Brain microvascular endothelial cell (primary cell): ENCODE measurements around the gene OR2L3.
"Not testable (repeated sequence)": the region's sequence is repeated elsewhere in the genome, so short reads cannot be mapped to it uniquely, and the experiment has no call there.

ENCODE experiments used
- DNase-seq: peaks from one replicate; pipeline ENCODE4 v3.0.0-alpha.2; 2020
- H3K27ac ChIP-seq: fragments of 250-450 bp; sonication (Bioruptor Pico); 2 replicates; pipeline ENCODE4 v1.5.1; 2020; ENCODE audit warnings: mild to moderate bottlenecking, moderate library complexity
- H3K27me3 ChIP-seq: fragments of 250-450 bp; sonication (Bioruptor Pico); replicated peaks from 2 replicates; pipeline ENCODE4 v1.5.1; 2020; ENCODE audit warnings: mild to moderate bottlenecking
- H3K36me3 ChIP-seq: fragments of 250-450 bp; sonication (Bioruptor Pico); replicated peaks from 2 replicates; pipeline ENCODE4 v1.5.1; 2020; ENCODE audit warnings: mild to moderate bottlenecking
- H3K4me3 ChIP-seq: 2 replicates; pipeline ENCODE4 v1.5.1; 2011; ENCODE audit warnings: low read depth, mild to moderate bottlenecking, control low read depth, low read length, moderate library complexity
- in situ Hi-C: cut with HindIII; loops from 2 replicates; pipeline ENCODE4 v1.10.0; 2017; ENCODE audit warnings: low sequenced_read_pairs, low pct_ligation_motif_present
- TF ChIP-seq, protein P1 (sequence below): IDR thresholded peaks from 2 replicates; pipeline ENCODE4 v1.5.1; 2011; ENCODE audit warnings: low read depth, mild to moderate bottlenecking, moderate library complexity, low read length, control low read depth, inconsistent platforms; ENCODE audit errors: missing control alignments

Gene OR2L3

DNA sequence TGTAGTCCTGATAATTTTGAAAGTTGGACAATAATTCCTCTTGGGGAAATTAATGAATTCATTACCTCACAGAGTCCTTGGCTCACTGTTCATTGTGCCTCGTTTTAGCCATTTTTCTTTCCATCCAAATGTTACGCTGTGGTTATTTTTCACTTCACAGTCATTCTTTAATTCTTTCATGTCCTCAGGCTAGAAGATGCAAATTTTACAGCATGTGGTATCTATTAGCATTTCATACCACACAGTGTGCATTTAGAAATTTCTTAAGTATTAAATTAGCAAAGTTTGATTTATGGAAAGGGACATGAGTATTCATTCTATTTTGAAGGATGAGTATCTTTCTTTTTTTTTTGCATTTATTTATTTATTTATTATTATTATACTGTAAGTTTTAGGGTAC lies 18.4 kb downstream of the OR2L3 start:
- TF ChIP-seq, protein P1, sequence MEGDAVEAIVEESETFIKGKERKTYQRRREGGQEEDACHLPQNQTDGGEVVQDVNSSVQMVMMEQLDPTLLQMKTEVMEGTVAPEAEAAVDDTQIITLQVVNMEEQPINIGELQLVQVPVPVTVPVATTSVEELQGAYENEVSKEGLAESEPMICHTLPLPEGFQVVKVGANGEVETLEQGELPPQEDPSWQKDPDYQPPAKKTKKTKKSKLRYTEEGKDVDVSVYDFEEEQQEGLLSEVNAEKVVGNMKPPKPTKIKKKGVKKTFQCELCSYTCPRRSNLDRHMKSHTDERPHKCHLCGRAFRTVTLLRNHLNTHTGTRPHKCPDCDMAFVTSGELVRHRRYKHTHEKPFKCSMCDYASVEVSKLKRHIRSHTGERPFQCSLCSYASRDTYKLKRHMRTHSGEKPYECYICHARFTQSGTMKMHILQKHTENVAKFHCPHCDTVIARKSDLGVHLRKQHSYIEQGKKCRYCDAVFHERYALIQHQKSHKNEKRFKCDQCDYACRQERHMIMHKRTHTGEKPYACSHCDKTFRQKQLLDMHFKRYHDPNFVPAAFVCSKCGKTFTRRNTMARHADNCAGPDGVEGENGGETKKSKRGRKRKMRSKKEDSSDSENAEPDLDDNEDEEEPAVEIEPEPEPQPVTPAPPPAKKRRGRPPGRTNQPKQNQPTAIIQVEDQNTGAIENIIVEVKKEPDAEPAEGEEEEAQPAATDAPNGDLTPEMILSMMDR = no peak
- Histone ChIP-seq H3K36me3 (no peaks in the 10 kb centered on the region), H3K27me3 (no peaks in the 10 kb centered on the region), H3K27ac (no peak overlapping the region), H3K4me3 (no peak overlapping the region)
- no peak for DNase-seq
- in situ Hi-C loops = no loop called here

DNA sequence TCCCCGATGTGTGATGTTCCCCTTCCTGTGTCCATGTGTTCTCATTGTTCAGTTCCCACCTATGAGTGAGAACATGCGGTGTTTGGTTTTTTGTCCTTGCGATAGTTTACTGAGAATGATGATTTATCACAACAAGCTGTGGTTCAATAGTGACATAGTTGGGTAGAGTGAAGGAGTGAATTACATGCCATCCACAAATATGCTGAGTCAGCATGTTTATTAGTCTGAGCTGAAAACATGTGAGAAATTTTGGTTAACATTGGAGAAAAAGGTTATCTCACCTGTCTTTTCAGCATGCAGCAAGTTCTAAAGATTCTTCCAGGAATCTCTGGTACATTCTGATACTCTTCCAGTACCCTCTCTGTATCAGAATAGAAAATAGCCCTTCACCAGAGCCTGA lies 19.0 kb downstream of the OR2L3 start:
- H3K4me3 ChIP-seq = no peak overlapping the region
- in situ Hi-C loops = no loop called here
- no peaks in the 10 kb centered on the region for H3K27me3 ChIP-seq
- H3K36me3 ChIP-seq = no peaks in the 10 kb centered on the region
- no peak for DNase-seq
- H3K27ac ChIP-seq = no peak overlapping the region
- TF ChIP-seq, protein P1 = no peak

DNA sequence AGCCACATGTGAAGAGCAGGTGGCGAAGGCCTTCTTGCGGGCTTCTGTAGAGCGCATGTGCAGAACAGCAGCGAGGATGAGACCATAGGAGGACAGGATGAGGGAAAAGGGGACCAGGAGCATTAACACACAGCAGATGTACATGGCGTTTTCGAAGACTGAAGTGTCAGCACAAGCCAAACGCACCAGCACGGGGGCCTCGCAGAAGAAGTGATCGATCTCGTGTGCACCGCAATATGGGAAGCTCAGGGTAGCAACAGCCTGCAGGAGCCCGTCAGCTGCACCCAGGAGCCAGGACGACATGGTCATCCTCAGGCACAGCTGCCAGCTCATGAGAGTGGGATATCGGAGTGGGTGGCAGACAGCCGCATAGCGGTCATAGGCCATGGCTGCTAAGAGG lies 37.2 kb downstream of the OR2L3 start:
- H3K27me3 ChIP-seq, H3K36me3 ChIP-seq, H3K27ac ChIP-seq, in situ Hi-C loops, DNase-seq, H3K4me3 ChIP-seq: not testable (repeated sequence)

DNA sequence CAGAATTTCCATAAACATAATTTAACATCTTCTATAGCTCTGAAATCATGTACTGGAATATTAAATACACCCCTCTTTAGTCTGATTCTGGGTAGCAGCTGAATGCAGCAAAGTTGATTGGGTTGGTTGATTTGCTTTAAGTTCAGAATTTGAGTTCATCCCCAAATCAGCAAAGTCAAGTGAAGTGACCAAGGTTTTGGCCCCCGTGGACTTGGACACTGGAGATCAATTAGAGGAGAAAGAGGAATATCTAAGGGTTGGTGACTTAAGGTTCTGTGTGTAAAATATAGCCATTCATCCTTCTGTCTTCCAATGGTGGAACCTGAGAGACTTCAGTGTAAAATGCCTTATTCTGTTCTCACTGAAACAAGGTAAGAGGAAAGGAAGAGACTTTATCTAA lies 48.2 kb downstream of the OR2L3 start, which contains the start of gene OR2L13:
OR2L13 (plus strand) TSS at position 301 of the 400 bp plus-strand sequence. CDS start 4,192 bp downstream, outside the sequence.
- Histone ChIP-seq H3K27ac (no peak within 1 kb of the TSS), H3K36me3 (no peaks in the 10 kb centered on the region), H3K4me3 (no peak within 1 kb of the TSS), H3K27me3 (no peaks in the 10 kb centered on the region)
- in situ Hi-C loops = no loop called here
- DNase-seq = no peak
- TF ChIP-seq, protein P1 = no peak

DNA sequence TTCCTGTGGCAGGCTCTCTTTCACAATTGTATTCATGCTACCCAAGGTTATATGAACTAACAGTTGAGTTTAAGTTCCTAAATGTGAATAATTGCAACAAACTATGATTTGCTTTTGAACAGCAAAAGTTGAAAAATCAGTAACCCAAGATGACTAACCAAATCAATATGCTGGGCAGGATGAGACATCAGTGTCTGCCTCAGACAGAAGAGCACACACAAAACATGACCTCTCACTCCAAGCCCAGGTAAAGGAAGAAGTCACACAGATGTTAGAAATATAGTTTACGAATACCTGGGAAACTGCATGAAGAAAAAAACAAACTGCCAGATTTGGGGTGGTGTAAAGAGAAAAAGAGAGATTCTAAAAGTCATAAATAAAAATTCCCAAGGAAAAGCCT lies 51.9 kb downstream of the OR2L3 start:
- TF ChIP-seq, protein P1 = no peak
- Histone ChIP-seq H3K27me3 (no peaks in the 10 kb centered on the region), H3K36me3 (no peaks in the 10 kb centered on the region), H3K4me3 (no peak overlapping the region), H3K27ac (no peak overlapping the region)
- in situ Hi-C loops = no loop called here
- DNase-seq = no peak

DNA sequence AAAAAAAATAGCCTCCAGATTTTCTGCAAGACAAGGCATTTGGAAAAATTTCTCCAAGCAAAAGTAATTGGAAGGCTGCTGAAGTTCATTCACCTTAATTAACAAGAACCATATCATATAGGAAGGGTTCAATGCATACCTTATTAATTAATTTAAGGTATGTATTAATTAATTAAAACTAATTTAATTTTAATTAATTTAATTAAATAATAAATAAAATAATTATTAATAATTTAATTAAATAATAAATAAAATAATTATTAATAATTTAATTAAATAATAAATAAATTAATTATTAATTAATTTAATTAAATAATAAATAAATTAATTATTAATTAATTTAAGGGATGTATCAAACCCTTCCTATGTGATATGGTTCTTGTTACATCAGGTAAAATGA lies 56.2 kb downstream of the OR2L3 start:
- TF ChIP-seq, protein P1 = no peak
- no peak for DNase-seq
- in situ Hi-C loops = no loop called here
- Histone ChIP-seq H3K4me3 (no peak overlapping the region), H3K27me3 (no peaks in the 10 kb centered on the region), H3K27ac (no peak overlapping the region), H3K36me3 (no peaks in the 10 kb centered on the region)
